ENCODE measurements around the gene USP7. TPM values are rescaled to one million over a fixed set of nuclear protein-coding genes. Genes with fewer than 3 reads are reported as not detected.

Gene USP7
- total RNA-seq, 1 donor from 2014 or later: 159 TPM

DNA sequence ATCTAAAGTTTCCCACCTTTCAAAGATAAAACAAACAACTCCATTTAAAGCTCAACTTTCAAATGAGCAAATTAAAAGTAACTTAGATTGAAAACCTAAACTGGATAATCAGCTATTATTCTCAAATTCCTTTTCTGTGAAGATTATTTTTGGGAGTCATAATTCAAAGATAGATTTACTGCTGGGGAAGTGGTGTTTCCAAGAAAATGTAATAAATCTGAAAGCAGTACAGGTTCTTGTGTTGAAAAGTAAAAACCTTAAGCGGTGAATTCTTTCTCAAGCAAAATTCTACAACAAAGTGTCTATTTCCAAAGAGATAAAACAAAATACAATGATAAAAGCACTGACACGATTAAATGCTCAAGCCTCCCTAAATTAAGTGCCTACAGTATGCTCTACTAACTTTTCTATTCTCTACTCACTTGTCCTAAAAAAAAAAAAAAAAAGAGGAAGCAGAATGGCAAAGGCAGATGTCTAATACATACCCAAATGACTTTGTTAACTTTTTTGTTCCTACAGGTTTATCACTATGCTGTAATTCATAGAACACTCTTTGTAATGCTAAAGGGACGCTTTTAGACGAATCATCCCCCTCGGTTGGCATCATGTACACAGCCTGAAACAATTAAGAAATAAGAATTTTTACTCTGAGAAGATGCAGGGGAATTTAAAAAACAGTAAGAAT is 47.0 kb downstream of the USP7 start:
- Mint-ChIP-seq H3K4me1 (ENCODE audit: low read depth) (peaks cover 40% of the 10 kb centered on the region), H3K9me3 (ENCODE audit: low read depth) (no peaks in the 10 kb centered on the region), H3K27me3 (no peaks in the 10 kb centered on the region), H3K4me3 (ENCODE audit: low read depth) (no peak overlapping the region), H3K36me3 (ENCODE audit: insufficient read depth) (peaks cover 54% of the 10 kb centered on the region), H3K27ac (peak overlapping the region; percentile 54)
- TF ChIP-seq, protein P1, sequence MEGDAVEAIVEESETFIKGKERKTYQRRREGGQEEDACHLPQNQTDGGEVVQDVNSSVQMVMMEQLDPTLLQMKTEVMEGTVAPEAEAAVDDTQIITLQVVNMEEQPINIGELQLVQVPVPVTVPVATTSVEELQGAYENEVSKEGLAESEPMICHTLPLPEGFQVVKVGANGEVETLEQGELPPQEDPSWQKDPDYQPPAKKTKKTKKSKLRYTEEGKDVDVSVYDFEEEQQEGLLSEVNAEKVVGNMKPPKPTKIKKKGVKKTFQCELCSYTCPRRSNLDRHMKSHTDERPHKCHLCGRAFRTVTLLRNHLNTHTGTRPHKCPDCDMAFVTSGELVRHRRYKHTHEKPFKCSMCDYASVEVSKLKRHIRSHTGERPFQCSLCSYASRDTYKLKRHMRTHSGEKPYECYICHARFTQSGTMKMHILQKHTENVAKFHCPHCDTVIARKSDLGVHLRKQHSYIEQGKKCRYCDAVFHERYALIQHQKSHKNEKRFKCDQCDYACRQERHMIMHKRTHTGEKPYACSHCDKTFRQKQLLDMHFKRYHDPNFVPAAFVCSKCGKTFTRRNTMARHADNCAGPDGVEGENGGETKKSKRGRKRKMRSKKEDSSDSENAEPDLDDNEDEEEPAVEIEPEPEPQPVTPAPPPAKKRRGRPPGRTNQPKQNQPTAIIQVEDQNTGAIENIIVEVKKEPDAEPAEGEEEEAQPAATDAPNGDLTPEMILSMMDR (IDR thresholded peaks at IDR 0.05; ENCODE audit: unreplicated experiment): no peak
- no peak for DNase-seq (ENCODE audit: low spot score, unreplicated experiment)

DNA sequence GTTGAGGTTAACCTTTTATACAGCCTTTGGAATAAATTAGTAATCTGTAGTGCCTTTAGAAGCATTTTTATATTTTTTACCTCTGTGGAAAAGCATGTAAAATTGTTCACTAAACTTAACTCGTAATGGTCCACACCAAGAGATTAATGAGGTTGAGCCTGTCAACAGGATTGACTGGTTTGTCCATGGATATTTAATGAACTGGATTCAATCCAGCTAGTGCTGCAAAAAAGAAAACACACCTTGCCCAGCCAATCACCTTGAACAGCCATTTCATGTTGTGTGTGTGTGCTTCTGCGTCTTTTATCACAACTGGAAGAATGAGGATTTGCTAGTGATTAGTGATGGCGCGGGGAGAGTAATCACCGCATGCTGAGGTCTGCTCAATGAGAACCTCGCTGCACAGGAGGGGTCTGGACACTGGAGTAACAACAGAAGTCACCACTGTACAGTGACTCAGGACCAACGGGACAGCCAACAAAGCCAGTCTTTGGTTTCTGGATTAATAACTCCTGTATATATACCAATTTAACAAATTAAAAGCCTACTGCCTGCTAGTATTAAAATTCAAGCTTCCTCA is 47.9 kb downstream of the USP7 start:
- TF ChIP-seq, protein P1 (IDR thresholded peaks at IDR 0.05; ENCODE audit: unreplicated experiment): no peak
- H3K9me3 Mint-ChIP-seq (ENCODE audit: low read depth): no peaks in the 10 kb centered on the region
- peaks cover 51% of the 10 kb centered on the region for H3K36me3 Mint-ChIP-seq (ENCODE audit: insufficient read depth)
- no peaks in the 10 kb centered on the region for H3K27me3 Mint-ChIP-seq
- H3K4me1 Mint-ChIP-seq (ENCODE audit: low read depth): peaks cover 49% of the 10 kb centered on the region
- peak overlapping the region; percentile 84 for H3K27ac Mint-ChIP-seq
- H3K4me3 Mint-ChIP-seq (ENCODE audit: low read depth): peak overlapping the region; percentile 36
- no peak for DNase-seq (ENCODE audit: low spot score, unreplicated experiment)

GRCh38 chr16:8914098-8914497 is 49.6 kb downstream of the USP7 start:
- Mint-ChIP-seq H3K4me3 (ENCODE audit: low read depth) (no peak overlapping the region), H3K27ac (no peak overlapping the region), H3K4me1 (ENCODE audit: low read depth) (peaks cover 59% of the 10 kb centered on the region), H3K36me3 (ENCODE audit: insufficient read depth) (peaks cover 47% of the 10 kb centered on the region), H3K27me3 (no peaks in the 10 kb centered on the region), H3K9me3 (ENCODE audit: low read depth) (no peaks in the 10 kb centered on the region)
- TF ChIP-seq, protein P1 (IDR thresholded peaks at IDR 0.05; ENCODE audit: unreplicated experiment): no peak
- no peak for DNase-seq (ENCODE audit: low spot score, unreplicated experiment)

DNA sequence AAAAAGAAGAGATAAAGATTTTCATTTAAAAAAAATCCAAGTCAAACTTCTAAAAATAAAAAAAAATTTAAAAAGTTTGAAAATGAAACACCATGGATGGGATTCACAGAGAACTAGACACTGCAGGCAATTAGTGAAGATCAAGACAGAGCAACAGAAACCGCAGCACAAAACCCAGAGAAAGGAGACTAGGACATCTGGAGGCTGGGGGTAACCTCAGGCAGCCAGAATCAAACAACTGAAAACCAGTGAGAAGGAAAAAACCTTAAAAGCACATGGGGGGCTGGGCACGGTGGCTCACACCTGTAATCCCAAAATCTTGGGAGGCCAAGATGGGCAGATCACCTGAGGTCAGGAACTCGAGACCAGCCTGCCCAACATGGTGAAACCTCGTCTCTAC is 50.9 kb downstream of the USP7 start:
- DNase-seq (ENCODE audit: low spot score, unreplicated experiment): no peak
- TF ChIP-seq, protein P1 (IDR thresholded peaks at IDR 0.05; ENCODE audit: unreplicated experiment): no peak
- H3K36me3 Mint-ChIP-seq (ENCODE audit: insufficient read depth): peaks cover 44% of the 10 kb centered on the region
- H3K27me3 Mint-ChIP-seq: no peaks in the 10 kb centered on the region
- no peaks in the 10 kb centered on the region for H3K9me3 Mint-ChIP-seq (ENCODE audit: low read depth)
- peaks cover 63% of the 10 kb centered on the region for H3K4me1 Mint-ChIP-seq (ENCODE audit: low read depth)
- no peak overlapping the region for H3K4me3 Mint-ChIP-seq (ENCODE audit: low read depth)
- peak overlapping the region; percentile 60 for H3K27ac Mint-ChIP-seq

- TF ChIP-seq, protein P1 (IDR thresholded peaks at IDR 0.05; ENCODE audit: unreplicated experiment): no peak
- Mint-ChIP-seq H3K4me1 (ENCODE audit: low read depth) (peaks cover 52% of the 10 kb centered on the region), H3K27me3 (no peaks in the 10 kb centered on the region), H3K9me3 (ENCODE audit: low read depth) (no peaks in the 10 kb centered on the region), H3K4me3 (ENCODE audit: low read depth) (peak overlapping the region; percentile 19), H3K27ac (peak overlapping the region; percentile 94), H3K36me3 (ENCODE audit: insufficient read depth) (peaks cover 39% of the 10 kb centered on the region)
- no peak for DNase-seq (ENCODE audit: low spot score, unreplicated experiment)
Observed at GRCh38 chr16:8910811-8911210, 52.9 kb downstream of the USP7 start.

Data from progenitor cell of endocrine pancreas (in vitro differentiated cells).